CD4-positive, alpha-beta T cell (primary cell): Measurements from ENCODE around the gene C2orf72. TPM values are rescaled to one million over a fixed set of nuclear protein-coding genes. Genes with fewer than 3 reads are reported as not detected.

Source experiments
- ATAC-seq: fragments of 200-7000 bp; cut with Tn5 transposase; one replicate; pipeline ENCODE4 v1.10.0; 2022; ENCODE audit warnings: mild to moderate bottlenecking; ENCODE audit not compliant: poor library complexity
- CTCF ChIA-PET: fragments of 350-600 bp; sonication (Branson Sonifier 250); formaldehyde crosslinking; loops from one replicate; lab custom pipeline; 2021; ENCODE audit warnings: antibody characterized with exemption, inconsistent platforms; lab: Charles Lee
- POLR2A ChIA-PET: fragments of 350-600 bp; sonication (Branson Sonifier 250); formaldehyde crosslinking; loops from one replicate; lab custom pipeline; 2021; ENCODE audit warnings: antibody characterized with exemption, inconsistent platforms; lab: Charles Lee
- DNase-seq, 14 experiments: peaks; one replicate each; pipeline ENCODE4 v3.0.0-alpha.2; 2013 to 2020; ENCODE audit warnings: mixed read lengths in 2 of 14
- H3K27ac ChIP-seq, 2 donors: one replicate each; pipeline versions ENCODE4 v1.5.1 to v1.7.0; 2013; ENCODE audit warnings: low read length in 2 of 2, low read depth in 1 of 2, mild to moderate bottlenecking in 1 of 2
- H3K27me3 ChIP-seq, 2 experiments: 1 replicate in 1 of 2; 2 replicates in 1 of 2; pipeline versions ENCODE4 v1.6.1 to v1.7.0; 2013; ENCODE audit warnings: low read length in 2 of 2, control low read depth in 1 of 2, mild to moderate bottlenecking in 1 of 2, moderate library complexity in 1 of 2; ENCODE audit not compliant: insufficient read depth in 2 of 2, control insufficient read depth in 1 of 2
- H3K36me3 ChIP-seq: one replicate; pipeline ENCODE4 v1.6.1; 2013; ENCODE audit warnings: low read length, control low read depth; ENCODE audit not compliant: insufficient read depth
- H3K4me1 ChIP-seq: one replicate; pipeline ENCODE4 v1.6.1; 2013; ENCODE audit warnings: low read length, control low read depth; ENCODE audit not compliant: insufficient read depth
- H3K4me3 ChIP-seq: one replicate; pipeline ENCODE4 v1.5.1; 2013; ENCODE audit warnings: mild to moderate bottlenecking, low read length, moderate library complexity
- H3K9me3 ChIP-seq, 2 experiments: 1 replicate in 1 of 2; 2 replicates in 1 of 2; pipeline versions ENCODE4 v1.6.1 to v1.7.0; 2013; ENCODE audit warnings: low read length in 2 of 2, mild to moderate bottlenecking in 2 of 2, control low read depth in 1 of 2, moderate library complexity in 1 of 2; ENCODE audit not compliant: control insufficient read depth in 1 of 2, insufficient read depth in 1 of 2
- H3K27ac Mint-ChIP-seq: one replicate; pipeline ENCODE4 v1.8.0; 2020; ENCODE audit warnings: mixed read lengths
- H3K27me3 Mint-ChIP-seq: one replicate; pipeline ENCODE4 v1.8.0; 2021; ENCODE audit warnings: mixed read lengths
- H3K36me3 Mint-ChIP-seq: one replicate; pipeline ENCODE4 v1.8.0; 2021; ENCODE audit warnings: low read depth, mixed read lengths
- H3K4me1 Mint-ChIP-seq: one replicate; pipeline ENCODE4 v1.8.0; 2021; ENCODE audit warnings: low read depth, mixed read lengths
- H3K4me3 Mint-ChIP-seq: one replicate; pipeline ENCODE4 v1.8.0; 2020; ENCODE audit warnings: mild to moderate bottlenecking, mixed read lengths
- H3K9me3 Mint-ChIP-seq: one replicate; pipeline ENCODE4 v1.8.0; 2020; ENCODE audit warnings: mixed read lengths
- CTCF ChIP-seq: fragments of 200-600 bp; IDR thresholded peaks from one replicate; pipeline ENCODE4 v1.8.0; 2022; ENCODE audit warnings: antibody characterized with exemption, mild to moderate bottlenecking
- intact Hi-C, 2 experiments: fragments of 100-400 bp; cut with DNase I in 1 of 2; cut with micrococcal nuclease in 1 of 2; formaldehyde crosslinking; loops; one replicate each; pipeline versions ENCODE4 v1.15.1 to v1.9.0; 2023 to 2025; cut with DNase I, micrococcal nuclease
- total RNA-seq, 174 experiments: library from RNA in 2 of 174; stranded (reverse) in 2 of 174; gene quantifications; one replicate each; pipeline ENCODE4 v1.2.3 and lab custom pipeline; 2021 to 2026

C2orf72 gene
- total RNA-seq, 2 experiments from 2014 or later: not detected

- Histone ChIP-seq H3K36me3 (no peaks in the 10 kb centered on the region), H3K9me3 (no peaks in the 10 kb centered on the region), H3K27me3 (peaks cover 19 to 28% of the 10 kb centered on the region in 2 experiments), H3K4me3 (no peak overlapping the region), H3K27ac (no peak overlapping the region), H3K4me1 (peaks cover 3% of the 10 kb centered on the region)
- no peaks in the 10 kb centered on the region for H3K9me3 Mint-ChIP-seq
- no peak for ATAC-seq
- ChIA-PET POLR2A (no interaction called here), CTCF (interaction anchor here (1.0 to 1.2 kb wide), 2 partner anchors 15 to 20 kb away, joined by 3 read pairs; no protein-coding TSS in a partner anchor)
- no peak overlapping the region for H3K4me3 Mint-ChIP-seq
- TF ChIP-seq CTCF: no peak
- no peak for DNase-seq
- H3K27me3 Mint-ChIP-seq: peaks cover 54% of the 10 kb centered on the region
- intact Hi-C loops: no loop called here
- H3K27ac Mint-ChIP-seq: no peak overlapping the region
- H3K36me3 Mint-ChIP-seq: no peaks in the 10 kb centered on the region
- H3K4me1 Mint-ChIP-seq: no peaks in the 10 kb centered on the region
Observed at GRCh38 chr2:231032575-231033140, 4.7 kb upstream of the C2orf72 start.

GRCh38 chr2:231033147-231034132 lies 3.9 kb upstream of the C2orf72 start:
- CTCF ChIA-PET: interaction anchor here (1.0 kb wide), 1 partner anchor 16 kb away, joined by 3 read pairs; no protein-coding TSS in a partner anchor

More at GRCh38 chr2:231033147-231034132, 3.9 kb upstream of the C2orf72 start:
- H3K4me3 Mint-ChIP-seq: no peak overlapping the region
- Histone ChIP-seq H3K36me3 (no peaks in the 10 kb centered on the region), H3K9me3 (no peaks in the 10 kb centered on the region), H3K4me3 (no peak overlapping the region), H3K27ac (no peak overlapping the region), H3K27me3 (peaks cover 23 to 33% of the 10 kb centered on the region in 2 experiments), H3K4me1 (peaks cover 7% of the 10 kb centered on the region)
- H3K27me3 Mint-ChIP-seq: peaks cover 57% of the 10 kb centered on the region
- no peak overlapping the region for H3K27ac Mint-ChIP-seq
- DNase-seq (no peak), ATAC-seq (no peak)
- POLR2A ChIA-PET: no interaction called here
- TF ChIP-seq CTCF: no peak
- H3K4me1 Mint-ChIP-seq: no peaks in the 10 kb centered on the region
- no peaks in the 10 kb centered on the region for H3K36me3 Mint-ChIP-seq
- H3K9me3 Mint-ChIP-seq: no peaks in the 10 kb centered on the region
- intact Hi-C loops: no loop called here
